ENCODE measurements around the gene GOT2.
"Not testable (repeated sequence)": the region's sequence is repeated elsewhere in the genome, so short reads cannot be mapped to it uniquely, and the experiment has no call there.

The GOT2 gene

GRCh38 chr16:58716468-58716867 lies 17.6 kb downstream of the GOT2 start:
- no peak for DNase-seq

GRCh38 chr16:58713742-58714141 lies 20.4 kb downstream of the GOT2 start:
- no peak for DNase-seq

GRCh38 chr16:58709333-58709732 lies 24.8 kb downstream of the GOT2 start:
- no peak for DNase-seq

GRCh38 chr16:58699151-58699550 lies 35.0 kb downstream of the GOT2 start:
- DNase-seq = no peak

- no peak for DNase-seq
Measured at GRCh38 chr16:58695368-58695767, 38.7 kb downstream of the GOT2 start.

DNA sequence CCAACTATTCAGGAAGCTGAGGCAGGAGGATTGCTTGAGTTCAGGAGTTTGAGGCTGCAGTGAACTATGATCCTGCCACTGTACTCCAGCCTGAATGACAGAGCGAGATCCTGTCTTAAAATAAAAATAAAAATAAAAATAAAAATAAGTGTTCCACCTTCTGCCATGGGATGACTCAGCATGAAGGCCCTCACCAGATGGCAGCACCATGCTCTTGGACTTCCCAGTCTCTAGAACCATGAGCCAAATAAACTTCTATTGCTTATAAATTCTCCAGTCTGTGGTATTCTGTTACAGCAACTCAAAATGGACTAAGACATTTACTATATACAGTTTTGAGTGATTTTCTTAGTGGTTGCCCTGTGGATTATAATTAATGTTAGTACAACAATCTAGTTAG lies 41.7 kb downstream of the GOT2 start:
- no peak for DNase-seq

GRCh38 chr16:58686985-58687706 lies 47.0 kb downstream of the GOT2 start:
- not testable (repeated sequence) for DNase-seq

- DNase-seq = no peak
Measured at GRCh38 chr16:58685084-58685449, 49.0 kb downstream of the GOT2 start.

DNA sequence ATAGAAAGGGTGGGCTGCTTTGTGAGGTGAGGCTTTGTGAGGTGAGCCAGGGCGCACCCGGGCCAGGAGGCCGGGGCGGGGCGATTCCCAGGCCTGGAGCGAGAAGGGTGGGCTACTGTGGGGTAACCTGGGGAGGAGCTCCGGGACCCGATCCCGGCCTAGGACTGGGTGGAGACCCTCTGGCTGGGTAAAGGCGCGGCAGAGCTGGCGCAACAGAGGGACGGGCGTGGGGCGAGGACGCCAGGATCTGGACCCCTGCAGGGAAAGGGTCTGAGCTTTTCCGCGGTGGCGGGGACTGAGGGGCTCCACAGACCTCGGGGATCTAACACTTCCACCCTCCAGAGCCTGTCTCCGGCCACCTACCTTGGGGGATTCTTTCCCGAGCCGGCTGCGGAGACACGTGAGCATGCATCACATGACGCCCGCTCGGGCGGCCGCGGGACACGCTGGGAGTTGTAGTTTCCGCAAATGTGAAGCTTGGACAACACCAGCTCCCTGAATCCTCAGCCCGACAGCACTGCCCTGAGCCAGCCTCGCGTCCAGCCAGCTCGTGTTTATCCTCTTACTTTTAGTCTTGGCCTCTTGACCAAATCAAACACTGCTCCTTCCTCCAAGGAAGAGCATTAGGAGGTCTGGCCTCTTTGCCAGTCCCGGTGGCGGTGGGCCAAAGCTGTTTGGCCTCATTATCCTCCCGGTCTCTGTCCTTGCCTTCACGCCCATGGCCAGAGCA lies 49.6 kb downstream of the GOT2 start, which contains the start of gene SLC38A7:
SLC38A7 (minus strand) TSS at position 417 of the 730 bp plus-strand sequence. CDS start 4,644 bp downstream, outside the sequence.
- DNase-seq = peak; percentile 48

GRCh38 chr16:58684001-58684353 lies 50.1 kb downstream of the GOT2 start:
- DNase-seq = no peak

- no peak for DNase-seq
Measured at GRCh38 chr16:58679763-58680162, 54.4 kb downstream of the GOT2 start.

- DNase-seq = no peak
Measured at GRCh38 chr16:58678716-58679115, 55.4 kb downstream of the GOT2 start.

GRCh38 chr16:58678269-58678668 lies 55.8 kb downstream of the GOT2 start:
- DNase-seq = no peak

GRCh38 chr16:58670946-58671583 lies 63.1 kb downstream of the GOT2 start:
- DNase-seq = no peak

GRCh38 chr16:58670177-58670576 lies 63.9 kb downstream of the GOT2 start:
- DNase-seq = no peak

DNA sequence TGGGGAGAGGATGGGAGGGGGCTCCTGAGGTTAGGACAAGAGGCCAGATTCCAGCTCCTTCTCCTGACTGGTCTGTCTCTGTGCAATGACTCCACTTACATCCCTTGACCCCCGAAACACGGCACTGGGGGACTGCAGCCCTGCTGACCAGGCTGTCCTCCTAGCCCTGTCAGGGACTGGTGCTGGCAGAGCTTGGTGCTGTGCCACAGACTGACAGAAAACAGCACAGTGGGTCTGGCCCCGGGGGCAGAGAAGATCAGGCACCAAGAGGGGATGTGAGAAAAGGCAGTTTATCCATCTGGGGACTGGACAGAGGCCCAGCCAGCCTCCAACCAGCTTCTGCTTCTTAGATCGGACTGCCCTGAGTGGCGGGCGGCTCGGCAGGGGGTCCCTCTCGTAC lies 68.9 kb downstream of the GOT2 start:
- no peak for DNase-seq

DNA sequence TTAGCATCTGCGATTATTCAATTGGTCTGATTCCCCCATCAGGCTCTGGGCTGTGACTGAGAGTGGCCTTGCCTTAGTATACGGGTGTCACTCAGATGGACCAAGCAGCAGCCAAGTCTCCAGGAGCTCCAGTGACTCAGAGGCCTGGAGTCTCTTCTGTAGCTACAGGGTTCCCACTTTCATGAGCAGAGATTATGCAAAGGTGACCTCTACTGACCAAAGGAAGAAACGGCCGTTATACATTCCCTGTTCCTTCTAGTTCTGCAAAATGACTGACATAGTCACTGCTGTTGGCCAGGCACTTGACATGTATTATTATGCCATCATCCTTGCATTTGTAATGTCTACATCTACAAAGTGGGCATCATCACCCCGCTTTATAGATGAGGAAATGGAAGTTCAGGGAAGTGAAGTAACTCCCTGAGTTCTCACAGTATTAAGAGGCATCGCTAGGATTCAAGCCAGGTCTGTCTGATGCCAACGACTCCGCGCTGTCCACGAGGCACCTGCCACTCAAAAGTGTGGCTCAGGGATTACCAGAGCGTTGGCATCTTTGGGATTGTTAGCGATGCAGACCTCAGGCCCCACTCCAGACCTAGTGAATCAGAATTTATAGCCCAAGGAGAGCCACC lies 72.8 kb downstream of the GOT2 start:
- no peak for DNase-seq

DNA sequence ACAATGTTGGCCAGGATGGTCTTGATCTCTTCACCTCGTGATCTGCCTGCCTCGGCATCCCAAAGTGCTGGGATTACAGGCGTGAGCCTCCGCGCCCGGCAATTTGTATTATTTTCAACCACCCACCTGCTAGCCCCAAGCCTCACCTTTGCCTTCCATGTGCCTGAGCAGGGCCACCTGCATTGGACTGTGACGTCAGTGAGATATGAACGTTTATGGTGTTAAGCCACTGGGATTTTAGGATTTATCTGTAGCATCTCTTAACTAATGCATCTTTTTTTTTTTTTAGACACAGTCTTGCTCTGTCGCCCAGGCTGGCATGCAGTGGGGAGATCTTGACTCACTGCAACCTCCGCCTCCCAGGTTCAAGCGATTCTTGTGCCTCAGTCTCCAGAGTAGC lies 74.2 kb downstream of the GOT2 start:
- DNase-seq = not testable (repeated sequence)

GRCh38 chr16:58658796-58659211 lies 75.3 kb downstream of the GOT2 start:
- DNase-seq = no peak
